Erythroblast (primary cell): ENCODE measurements around the gene RANBP9.

Experiments
- DNase-seq, 2 experiments: peaks; one replicate each; lab custom pipeline; 2025; lab: John Stamatoyannopoulos, UW
- GATA1 ChIP-seq: IDR thresholded peaks from 2 replicates; pipeline ENCODE4 v1.6.1; 2011; ENCODE audit warnings: low read depth, mild to moderate bottlenecking, control low read depth, low read length, moderate library complexity
- POLR2A ChIP-seq: IDR thresholded peaks from 2 replicates; pipeline ENCODE4 v1.6.1; 2011; ENCODE audit warnings: mild to moderate bottlenecking, low read length

RANBP9 gene

DNA sequence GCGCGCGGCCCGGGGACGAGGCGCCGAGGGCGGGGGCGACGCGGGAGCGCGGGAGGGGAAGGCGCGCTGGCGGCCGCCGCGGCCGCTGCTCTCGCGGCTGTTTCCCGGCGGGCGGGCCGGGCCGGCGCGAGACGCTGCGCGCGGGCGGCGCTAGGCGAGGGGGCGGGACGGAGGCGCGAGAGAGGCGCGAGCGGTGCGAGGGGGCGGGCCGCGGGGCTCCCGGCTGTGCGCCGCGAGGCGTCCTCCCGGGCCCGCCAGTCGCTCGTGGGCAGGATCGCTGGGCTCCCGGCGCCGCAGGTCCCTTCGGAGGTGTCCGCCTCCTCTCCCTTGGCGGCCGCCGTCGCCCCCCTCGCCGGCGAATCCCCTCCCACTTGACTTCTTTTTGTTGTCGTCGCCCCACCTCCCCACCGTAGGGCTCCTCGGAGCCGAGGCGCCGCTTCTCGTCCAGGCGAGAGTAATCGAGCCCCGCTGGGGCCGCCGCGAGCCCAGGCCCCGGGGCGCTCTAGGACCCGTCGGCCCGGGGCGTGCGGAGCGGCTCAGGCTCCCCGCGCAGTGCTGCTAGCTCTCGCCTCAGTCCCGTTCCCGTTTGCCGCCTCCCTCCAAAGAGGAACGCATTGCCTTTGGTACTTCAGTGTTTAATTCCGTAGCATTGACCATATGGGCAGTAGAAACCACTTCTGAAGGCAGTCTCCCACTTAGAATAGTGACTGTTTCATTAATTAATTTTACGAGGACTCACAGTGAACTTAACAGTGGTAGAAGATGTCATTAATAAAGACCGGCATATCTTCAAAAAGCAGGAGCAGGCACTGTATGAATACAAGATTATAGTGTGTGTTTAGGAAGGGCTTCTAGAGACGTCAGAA, at the start of gene RANBP9:
TSS of gene RANBP9 (minus strand) at position 103 of the 866 bp plus-strand sequence. CDS start 330 bp downstream, outside the sequence.
- DNase-seq, result peak; percentile 93 to 97
- peak; percentile 81 for TF ChIP-seq POLR2A
- no peak for TF ChIP-seq GATA1

DNA sequence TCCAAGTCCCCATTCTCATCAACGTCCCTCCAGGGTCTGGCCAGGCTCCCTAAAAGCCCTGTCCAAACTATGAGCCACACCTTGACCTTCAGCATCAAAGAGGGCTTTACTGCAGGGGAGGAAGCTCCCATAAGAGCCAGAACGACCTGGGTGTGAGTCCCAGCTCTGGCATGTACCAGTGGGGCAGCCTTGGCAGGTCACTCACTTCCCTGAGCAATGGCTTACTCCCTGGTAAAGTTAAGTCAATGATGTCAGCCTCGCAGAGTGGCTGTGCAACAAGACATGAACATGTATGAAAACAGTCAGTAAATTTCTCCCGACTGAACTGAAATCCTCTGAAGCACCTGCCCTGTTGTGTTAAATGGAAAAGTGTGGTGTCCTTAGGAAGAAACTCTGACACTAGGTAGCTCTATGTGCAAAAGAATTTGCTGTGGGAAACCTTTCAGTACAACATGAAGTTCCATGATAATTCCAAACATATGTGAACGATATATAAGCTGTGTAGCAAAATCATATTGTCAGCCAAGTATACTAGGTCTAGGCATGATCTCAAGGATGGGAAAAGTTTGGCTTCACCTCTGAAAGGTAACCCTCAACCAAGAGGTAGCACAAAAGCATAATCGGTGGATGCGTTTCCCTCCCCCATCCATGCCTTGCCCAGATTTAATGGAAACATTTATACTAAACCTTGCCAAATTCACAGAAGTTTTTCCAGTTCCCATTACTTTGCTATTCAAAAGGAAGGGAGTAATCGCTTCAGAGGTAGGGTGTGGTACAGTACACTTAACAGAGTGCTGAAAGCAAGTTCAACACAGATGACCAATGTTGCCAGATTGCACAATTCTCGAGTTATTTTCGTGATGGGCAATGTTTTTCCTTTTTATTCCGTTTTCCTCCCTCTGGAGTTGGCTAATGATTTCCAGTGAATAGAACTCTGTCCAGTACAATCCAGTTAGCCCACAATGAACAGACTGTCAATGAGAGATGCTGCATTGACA, 49.0 kb upstream of the RANBP9 start:
- DNase-seq, result no peak
- no peak for TF ChIP-seq GATA1
- no peak for TF ChIP-seq POLR2A

DNA sequence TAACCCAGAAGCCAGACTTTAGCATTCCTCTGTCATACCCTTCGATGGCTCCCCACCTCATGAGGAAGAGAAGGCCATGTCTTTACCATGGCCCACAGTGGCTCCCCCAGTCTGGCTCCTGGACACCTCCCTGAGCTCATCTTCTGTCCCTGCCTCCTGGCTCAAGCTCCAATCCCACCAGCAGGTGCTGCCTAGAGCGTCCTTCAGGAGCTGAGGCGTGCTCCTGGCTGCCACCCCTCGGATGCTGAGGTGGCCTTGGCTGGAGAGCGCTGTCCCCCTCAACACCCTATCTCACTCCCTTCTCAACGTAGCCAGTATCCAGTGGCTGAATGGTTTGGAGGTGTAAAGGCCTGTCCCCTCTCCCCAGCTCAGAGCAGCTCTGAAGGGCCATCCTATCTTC, 47.4 kb upstream of the RANBP9 start:
- no peak for TF ChIP-seq POLR2A
- TF ChIP-seq GATA1, result no peak
- no peak for DNase-seq

DNA sequence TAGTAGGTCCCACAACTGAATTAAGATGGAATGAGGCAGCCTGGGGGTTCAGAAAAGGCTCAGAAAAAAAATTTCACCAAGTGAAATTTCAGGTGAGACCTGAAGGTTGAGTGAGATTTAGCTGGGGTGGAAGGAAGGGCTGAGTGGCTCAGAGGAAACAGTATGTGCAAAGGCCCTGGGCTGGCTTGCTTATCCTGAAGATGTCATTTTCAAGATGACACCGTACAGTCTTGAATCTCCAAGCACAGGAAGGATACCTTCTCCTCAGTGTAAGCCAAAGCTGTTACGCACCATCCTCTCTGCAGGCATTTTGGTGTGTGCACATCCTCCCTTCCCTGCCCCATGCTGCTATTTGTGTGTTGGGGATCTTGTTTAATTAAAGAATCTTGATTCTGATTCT, 43.0 kb upstream of the RANBP9 start:
- no peak for DNase-seq
- TF ChIP-seq GATA1 (no peak), POLR2A (no peak)

DNA sequence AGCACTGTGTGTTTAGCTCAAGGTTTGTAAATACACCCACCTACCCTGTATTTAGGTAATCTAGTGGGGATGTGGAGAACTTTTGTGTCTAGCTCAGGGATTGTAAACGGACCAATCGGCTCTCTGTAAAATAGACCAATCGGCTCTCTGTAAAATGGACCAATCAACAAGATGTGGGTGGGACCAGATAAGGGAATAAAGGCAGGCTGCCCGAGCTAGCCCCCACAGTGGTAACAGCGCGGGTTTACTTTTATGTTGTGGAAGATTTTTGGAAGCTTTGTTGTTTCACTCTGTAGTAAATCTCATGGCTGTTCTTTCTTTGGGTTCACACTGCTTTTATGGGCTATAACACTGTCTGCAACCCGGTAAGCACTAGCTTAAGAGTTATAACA, 32.1 kb upstream of the RANBP9 start:
- DNase-seq, result peak in 1 of 2 experiments; percentile 12
- TF ChIP-seq GATA1 (no peak), POLR2A (no peak)

DNA sequence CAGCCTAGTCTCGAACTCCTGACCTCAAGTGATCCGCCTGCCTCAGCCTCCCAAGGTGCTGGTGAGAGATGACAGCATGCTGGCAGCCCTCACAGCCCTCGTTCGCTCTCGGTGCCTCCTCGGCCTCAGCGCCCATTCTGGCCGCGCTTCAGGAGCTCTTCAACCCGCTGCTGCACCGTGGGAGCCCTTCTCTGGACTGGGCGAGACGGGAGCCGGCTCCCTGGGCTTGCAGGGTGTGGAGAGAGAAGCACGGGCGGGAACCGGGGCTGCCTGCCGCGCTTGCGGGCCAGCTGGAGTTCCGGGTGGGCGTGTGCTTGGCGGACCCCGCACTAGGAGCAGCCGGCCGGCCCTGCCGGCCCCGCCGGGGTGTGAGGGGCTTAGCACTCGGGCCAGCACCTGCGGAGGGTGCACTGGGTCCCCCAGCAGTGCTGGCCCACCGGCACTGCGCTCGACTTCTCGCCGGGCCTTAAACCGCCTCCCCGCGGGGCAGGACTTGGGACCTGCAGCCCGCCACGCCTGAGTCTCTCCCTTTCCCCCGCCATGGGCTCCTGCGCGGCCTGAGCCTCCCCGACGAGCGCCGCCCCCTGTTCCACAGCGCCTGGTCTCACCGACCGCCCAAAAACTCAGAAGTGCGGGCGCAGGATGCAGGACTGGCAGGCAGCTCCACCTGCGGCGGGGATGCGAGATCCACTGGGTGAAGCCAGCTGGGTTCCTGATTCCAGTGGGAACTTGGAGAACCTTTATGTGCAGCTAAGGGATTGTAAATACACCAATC, 31.5 kb upstream of the RANBP9 start:
- TF ChIP-seq POLR2A (no peak), GATA1 (no peak)
- no peak for DNase-seq

DNA sequence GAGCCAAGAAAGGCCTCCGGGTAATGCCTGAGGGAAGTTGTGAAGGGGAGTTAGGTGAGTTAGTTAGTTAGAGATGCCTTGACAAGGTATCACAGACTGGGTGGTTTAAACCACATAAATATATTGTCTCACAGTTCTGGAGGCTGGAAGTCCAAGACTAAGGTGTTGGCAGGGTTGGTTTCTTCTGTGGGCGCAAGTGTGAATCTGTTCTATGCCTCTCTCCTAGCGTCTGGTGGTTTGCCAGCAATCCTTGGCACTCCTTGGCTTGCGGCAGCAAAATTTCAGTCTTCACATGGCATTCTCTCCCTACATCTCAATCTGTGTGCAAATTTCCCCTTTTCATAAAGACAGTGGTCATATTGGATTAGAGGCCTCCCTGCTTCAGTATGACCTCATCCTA, 29.7 kb upstream of the RANBP9 start:
- TF ChIP-seq GATA1 (no peak), POLR2A (no peak)

DNA sequence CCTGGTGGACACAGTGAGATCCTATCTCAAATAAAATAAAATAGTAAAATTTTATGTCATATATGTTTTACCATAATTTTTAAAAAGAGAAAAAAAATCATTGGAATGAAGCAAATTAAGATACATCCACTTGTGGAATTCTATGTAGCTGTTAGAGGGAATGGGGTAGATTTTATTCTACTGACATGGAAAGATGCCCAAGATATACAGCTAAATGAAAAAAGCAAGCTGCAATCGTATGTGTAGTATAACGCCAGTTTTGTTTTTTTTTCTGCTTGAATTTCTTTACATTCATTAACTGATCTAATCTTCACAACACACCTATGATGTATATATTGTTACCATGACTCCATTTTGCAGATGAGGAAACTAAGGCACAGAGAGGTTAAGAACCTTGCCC, 23.4 kb upstream of the RANBP9 start:
- DNase-seq, result no peak
- TF ChIP-seq GATA1 (no peak), POLR2A (no peak)

More for the DNA sequence above, 29.7 kb upstream of the RANBP9 start:
- no peak for DNase-seq

DNA sequence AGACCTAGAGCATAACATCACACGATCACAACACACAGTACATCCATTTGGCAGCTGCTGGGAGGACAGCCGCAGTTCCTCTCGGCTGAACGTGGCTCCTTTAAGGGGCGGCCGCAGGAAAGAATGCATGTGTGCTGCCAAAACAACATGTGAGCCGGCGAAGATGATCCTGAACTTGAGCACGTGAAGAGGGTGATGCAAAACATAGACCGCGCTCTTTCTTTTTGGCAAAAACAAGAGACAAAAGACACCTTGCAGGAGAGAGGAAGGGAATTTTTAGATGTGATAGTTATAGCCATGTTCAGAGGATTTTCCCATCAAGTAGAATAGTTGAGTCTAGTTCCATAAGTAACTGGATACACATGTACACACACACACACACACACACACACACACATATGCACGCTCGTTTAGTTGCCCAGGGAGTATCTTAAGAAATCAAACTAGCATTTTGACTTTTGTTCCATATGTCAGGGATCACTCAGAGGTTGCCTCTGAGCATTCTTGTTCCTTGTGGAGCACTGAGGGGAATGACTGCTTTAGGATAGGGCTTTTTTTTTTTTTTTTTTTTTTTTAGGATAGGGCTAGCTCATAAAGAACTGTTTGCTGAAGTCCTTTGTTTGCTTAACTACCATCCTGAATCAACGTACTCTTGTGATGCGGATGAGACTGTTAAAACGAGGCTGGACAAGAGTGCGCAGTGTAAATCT, 21.7 kb upstream of the RANBP9 start:
- DNase-seq, result no peak
- TF ChIP-seq POLR2A, result no peak
- no peak for TF ChIP-seq GATA1

DNA sequence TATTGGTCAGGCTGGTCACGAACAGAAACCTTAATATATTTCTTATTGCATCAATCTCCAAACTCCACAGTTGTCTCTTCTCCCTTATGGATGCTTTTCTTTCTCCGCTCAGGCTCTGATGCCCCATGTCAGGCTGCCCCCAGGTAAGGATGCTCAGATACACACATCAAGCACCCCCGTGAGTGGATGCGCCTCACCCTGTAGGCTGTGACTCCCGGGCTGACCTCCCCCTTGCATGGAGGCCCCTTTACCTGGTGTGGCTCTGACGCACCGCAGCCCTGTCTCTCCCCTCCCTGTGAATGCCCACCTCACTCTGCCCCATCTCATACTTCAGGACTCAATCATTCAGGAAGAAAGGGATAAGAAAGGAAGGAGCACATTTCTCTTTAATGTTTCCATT, 19.1 kb upstream of the RANBP9 start:
- no peak for TF ChIP-seq GATA1
- no peak for TF ChIP-seq POLR2A

DNA sequence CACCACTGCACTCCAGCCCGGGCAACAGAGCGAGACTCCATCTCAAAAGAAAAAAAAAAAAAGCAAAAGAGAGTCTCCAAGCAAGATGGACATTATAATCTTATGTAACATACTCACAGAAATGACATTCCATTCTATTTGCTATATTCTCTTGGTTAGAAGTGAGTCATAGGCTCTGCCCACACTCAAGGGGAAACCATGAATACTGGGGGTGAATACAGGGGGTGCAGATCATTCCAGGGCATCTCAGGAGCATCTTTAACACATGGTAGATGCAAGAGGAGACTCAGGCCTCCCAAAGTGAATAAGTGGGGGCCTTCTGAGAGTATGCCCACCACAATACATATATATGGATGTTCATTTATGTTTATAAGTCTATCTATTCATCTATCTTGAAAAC, 18.3 kb upstream of the RANBP9 start:
- TF ChIP-seq GATA1 (no peak), POLR2A (no peak)
- DNase-seq, result no peak

More for the DNA sequence above, 19.1 kb upstream of the RANBP9 start:
- no peak for DNase-seq

DNA sequence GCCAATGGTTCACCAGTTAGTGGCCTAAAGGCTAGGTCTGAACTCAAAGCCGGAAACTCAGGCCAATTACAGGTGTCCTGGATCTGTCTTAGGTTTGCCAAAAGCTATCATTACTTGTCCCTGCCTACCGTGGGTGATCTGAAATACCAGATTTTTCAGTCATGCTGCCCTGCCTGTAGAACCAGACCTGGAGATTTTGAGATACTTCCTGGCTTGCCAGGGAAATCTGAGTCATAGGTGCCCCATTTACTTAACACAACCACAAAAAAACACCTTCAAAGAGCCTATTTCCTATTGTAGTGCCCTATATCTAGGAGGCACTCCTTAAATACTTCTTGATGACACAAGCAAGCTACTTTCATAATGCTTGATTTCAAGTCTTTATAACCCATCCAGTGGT, 13.9 kb upstream of the RANBP9 start:
- TF ChIP-seq POLR2A (no peak), GATA1 (no peak)
- no peak for DNase-seq
